T-cell (primary cell): Measurements from ENCODE around the gene RNF111. TPM values are rescaled to one million over a fixed set of nuclear protein-coding genes. Genes with fewer than 3 reads are reported as not detected.

ENCODE experiments used
- ATAC-seq, 4 experiments: fragments of 200-7000 bp in 3 of 4; fragments of 150-1000 bp in 1 of 4; cut with Tn5 transposase; replicated peaks in 1 of 4; 1 replicate in 3 of 4; 2 replicates in 1 of 4; pipeline ENCODE4 v1.10.0; 2021; ENCODE audit warnings: moderate library complexity in 3 of 4, mild to moderate bottlenecking in 2 of 4, moderate number of reproducible peaks in 1 of 4
- CTCF ChIA-PET, 2 donors: fragments of 300-600 bp; sonication (Branson Sonifier 250); formaldehyde crosslinking; loops; one replicate each; lab custom pipeline; 2022; ENCODE audit warnings: antibody characterized with exemption in 2 of 2; lab: Charles Lee
- POLR2A ChIA-PET, 2 donors: fragments of 300-600 bp; sonication (Branson Sonifier 250); formaldehyde crosslinking; loops; one replicate each; lab custom pipeline; 2022; ENCODE audit warnings: antibody characterized with exemption in 2 of 2; lab: Charles Lee
- DNase-seq, 35 experiments: peaks; one replicate each; pipeline versions ENCODE4 v3.0.0 to v3.0.0-alpha.2; 2013 to 2023
- H3K27ac ChIP-seq: one replicate; pipeline ENCODE4 v1.5.1; 2013; ENCODE audit warnings: low read length
- H3K27me3 ChIP-seq, 2 experiments: replicated peaks in 1 of 2; 1 replicate in 1 of 2; 2 replicates in 1 of 2; pipeline versions ENCODE4 v1.6.1 to v1.7.0; 2013; ENCODE audit warnings: low read length in 1 of 2, mixed read lengths in 1 of 2; ENCODE audit not compliant: control insufficient read depth in 2 of 2, insufficient read depth in 2 of 2; ENCODE audit errors: extremely low read depth in 1 of 2
- H3K36me3 ChIP-seq, 2 donors: 1 replicate in 1 of 2; 2 replicates in 1 of 2; pipeline versions ENCODE4 v1.6.1 to v1.7.0; 2013; ENCODE audit warnings: low read length in 1 of 2; ENCODE audit not compliant: control insufficient read depth in 2 of 2, insufficient read depth in 1 of 2; ENCODE audit errors: extremely low read depth in 1 of 2
- H3K4me1 ChIP-seq, 2 experiments: 1 replicate in 1 of 2; 2 replicates in 1 of 2; pipeline versions ENCODE4 v1.6.1 to v1.7.0; 2013; ENCODE audit warnings: low read length in 2 of 2, mixed read lengths in 1 of 2; ENCODE audit not compliant: insufficient read depth in 2 of 2, control insufficient read depth in 1 of 2; ENCODE audit errors: extremely low read depth in 1 of 2
- H3K4me3 ChIP-seq, 2 donors: 1 replicate in 1 of 2; 2 replicates in 1 of 2; pipeline versions ENCODE4 v1.5.1 to v1.7.0; 2013; ENCODE audit warnings: mild to moderate bottlenecking in 2 of 2, low read length in 1 of 2, moderate library complexity in 1 of 2; ENCODE audit not compliant: control insufficient read depth in 1 of 2; ENCODE audit errors: extremely low read depth in 1 of 2
- H3K9me3 ChIP-seq: 2 replicates; pipeline ENCODE4 v1.7.0; 2013
- H3K27ac Mint-ChIP-seq, 2 donors: one replicate each; pipeline ENCODE4 v1.8.0; 2020 to 2021; ENCODE audit warnings: mild to moderate bottlenecking in 2 of 2, mixed read lengths in 2 of 2
- H3K27me3 Mint-ChIP-seq, 2 donors: one replicate each; pipeline ENCODE4 v1.8.0; 2021 to 2022; ENCODE audit warnings: mixed read lengths in 2 of 2
- H3K36me3 Mint-ChIP-seq: one replicate; pipeline ENCODE4 v1.8.0; 2021; ENCODE audit warnings: mixed read lengths
- H3K4me1 Mint-ChIP-seq, 3 donors: one replicate each; pipeline ENCODE4 v1.8.0; 2020 to 2022; ENCODE audit warnings: mixed read lengths in 3 of 3, mild to moderate bottlenecking in 1 of 3
- H3K4me3 Mint-ChIP-seq, 3 donors: one replicate each; pipeline ENCODE4 v1.8.0; 2020 to 2022; ENCODE audit warnings: mild to moderate bottlenecking in 3 of 3, mixed read lengths in 3 of 3, moderate library complexity in 3 of 3
- H3K9me3 Mint-ChIP-seq, 3 donors: one replicate each; pipeline ENCODE4 v1.8.0; 2020 to 2022; ENCODE audit warnings: mixed read lengths in 3 of 3
- WGBS: methylation state at CpG from one replicate; pipeline ENCODE4 v1.1.5; 2013; ENCODE audit warnings: missing lambda C conversion rate; ENCODE audit not compliant: insufficient coverage; 5-methylcytosine and 5-hydroxymethylcytosine counted together
- total RNA-seq, 35 experiments: library from RNA in 6 of 35; stranded (reverse) in 6 of 35; fragments of 120-200 nt in 1 of 35; gene quantifications; one replicate each; pipeline versions ENCODE4 v1.2.1 to v1.2.4 and lab custom pipeline; 2013 to 2026

The RNF111 gene
- total RNA-seq, 5 donors from 2014 or later (not counting 1 experiment from before 2014, with no cell fraction given) = 45.8 to 57.3 (median 54.3) TPM

DNA sequence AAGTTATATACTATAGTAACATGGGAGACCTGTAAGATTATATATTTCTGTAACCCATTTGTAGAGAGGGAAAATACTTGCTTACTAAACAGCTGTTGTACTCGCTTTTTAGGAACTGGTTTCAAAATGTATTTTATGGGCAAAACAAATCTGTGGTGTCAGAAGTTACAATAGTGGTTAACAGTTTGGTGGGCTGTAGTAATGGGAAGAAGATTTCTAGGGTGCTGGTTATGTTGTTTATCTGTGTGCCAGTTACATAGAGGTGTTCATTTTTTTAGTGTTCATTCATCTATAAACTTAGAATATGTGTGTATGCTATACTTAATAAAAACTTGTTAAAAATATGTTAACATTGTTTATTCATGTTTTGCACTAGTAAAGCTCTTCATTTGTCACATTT lies 42.1 kb downstream of the RNF111 start:
- H3K27ac ChIP-seq = no peak overlapping the region
- WGBS = no CpG with 5 or more reads among the region's 1 CpG
- no peak for ATAC-seq
- H3K9me3 ChIP-seq = no peaks in the 10 kb centered on the region
- peaks cover 52% of the 10 kb centered on the region for H3K36me3 Mint-ChIP-seq
- no peaks in the 10 kb centered on the region for H3K27me3 ChIP-seq
- no peak for DNase-seq
- no peak overlapping the region for H3K27ac Mint-ChIP-seq
- peaks cover 0 to 21% of the 10 kb centered on the region in 2 donors for H3K36me3 ChIP-seq
- H3K4me3 Mint-ChIP-seq = no peak overlapping the region
- no peaks in the 10 kb centered on the region for H3K27me3 Mint-ChIP-seq
- H3K4me3 ChIP-seq = no peak overlapping the region
- ChIA-PET POLR2A (no interaction called here), CTCF (interaction anchor here in 1 of 2 donors (0.6 to 1.6 kb wide), 2 partner anchors 8 to 22 kb away, joined by 3 to 5 read pairs; no protein-coding TSS in a partner anchor)
- H3K4me1 ChIP-seq = no peaks in the 10 kb centered on the region
- H3K4me1 Mint-ChIP-seq = peaks cover 45 to 55% (median 48%) of the 10 kb centered on the region in 3 donors
- H3K9me3 Mint-ChIP-seq = no peaks in the 10 kb centered on the region

DNA sequence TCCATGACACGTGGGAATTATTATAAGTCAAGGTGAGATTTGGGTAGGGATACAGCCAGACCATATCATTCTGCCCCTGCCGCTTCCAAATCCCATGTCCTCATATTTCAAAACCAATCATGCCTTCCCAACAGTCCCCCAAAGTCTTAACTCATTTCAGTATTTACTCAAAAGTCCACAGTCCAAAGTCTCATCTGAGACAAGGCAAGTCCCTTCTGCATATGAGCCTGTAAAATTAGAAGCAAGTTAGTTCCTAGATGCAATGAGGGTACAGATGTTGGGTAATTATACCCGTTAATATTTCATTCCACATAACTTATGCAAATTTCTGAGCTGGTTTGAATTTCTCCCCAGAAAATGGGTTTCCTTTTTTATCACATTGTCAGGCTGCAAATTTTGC lies 47.7 kb downstream of the RNF111 start:
- Mint-ChIP-seq H3K9me3 (peaks cover 3 to 6% (median 3%) of the 10 kb centered on the region in 3 donors), H3K4me1 (peaks cover 51 to 58% (median 57%) of the 10 kb centered on the region in 3 donors), H3K4me3 (no peak overlapping the region), H3K27me3 (no peaks in the 10 kb centered on the region), H3K36me3 (peaks cover 61% of the 10 kb centered on the region), H3K27ac (peak overlapping the region in 1 of 2 donors; percentile 25)
- Histone ChIP-seq H3K9me3 (no peaks in the 10 kb centered on the region), H3K4me1 (peaks cover 0 to 5% of the 10 kb centered on the region in 2 experiments), H3K27me3 (no peaks in the 10 kb centered on the region), H3K36me3 (peaks cover 3 to 24% of the 10 kb centered on the region in 2 donors), H3K27ac (no peak overlapping the region), H3K4me3 (no peak overlapping the region)
- CTCF ChIA-PET = no interaction called here
- POLR2A ChIA-PET = no interaction called here
- DNase-seq (no peak), ATAC-seq (no peak)
- WGBS = 100% methylated on average over 1 of the region's 3 CpGs

- Mint-ChIP-seq H3K9me3 (peaks cover 3 to 6% (median 3%) of the 10 kb centered on the region in 3 donors), H3K4me1 (peaks cover 56 to 58% (median 56%) of the 10 kb centered on the region in 3 donors), H3K27ac (peak overlapping the region in 1 of 2 donors; percentile 31), H3K4me3 (peak overlapping the region in 1 of 3 donors; percentile 34), H3K27me3 (no peaks in the 10 kb centered on the region), H3K36me3 (peaks cover 47% of the 10 kb centered on the region)
- CTCF ChIA-PET = no interaction called here
- Histone ChIP-seq H3K27ac (no peak overlapping the region), H3K4me3 (no peak overlapping the region), H3K9me3 (no peaks in the 10 kb centered on the region), H3K4me1 (peaks cover 4 to 13% of the 10 kb centered on the region in 2 experiments), H3K27me3 (no peaks in the 10 kb centered on the region), H3K36me3 (peaks cover 3 to 8% of the 10 kb centered on the region in 2 donors)
- ATAC-seq (no peak), DNase-seq (no peak)
- no CpG with 5 or more reads among the region's 2 CpGs for WGBS
- POLR2A ChIA-PET = interaction anchor here in 1 of 2 donors (0.6 kb wide), 1 partner anchor 785 kb away, joined by 3 read pairs; no protein-coding TSS in a partner anchor
Observed at GRCh38 chr15:59039225-59039624, 51.8 kb downstream of the RNF111 start.

DNA sequence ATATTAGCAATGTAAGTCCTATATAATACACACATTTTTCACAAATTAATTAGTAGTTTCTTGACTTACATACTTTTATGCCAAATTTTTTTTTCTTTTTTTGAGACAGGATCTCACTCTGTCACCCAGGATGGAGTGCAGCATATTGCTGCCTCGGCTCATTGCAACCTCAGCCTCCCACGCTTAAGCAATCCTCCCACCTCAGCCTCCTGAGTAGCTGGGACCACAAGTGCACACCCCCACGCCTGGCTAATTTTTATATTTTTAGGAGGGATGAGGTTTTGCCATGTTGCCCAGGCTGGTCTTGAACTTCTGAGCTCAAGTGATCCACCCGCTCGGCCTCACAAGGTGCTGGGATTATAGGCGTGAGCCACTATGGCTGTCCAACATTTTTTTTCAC lies 54.6 kb downstream of the RNF111 start:
- Mint-ChIP-seq H3K4me3 (no peak overlapping the region), H3K4me1 (peaks cover 49 to 56% (median 50%) of the 10 kb centered on the region in 3 donors), H3K27me3 (no peaks in the 10 kb centered on the region), H3K27ac (no peak overlapping the region), H3K36me3 (peaks cover 30% of the 10 kb centered on the region), H3K9me3 (peaks cover 0 to 3% (median 0%) of the 10 kb centered on the region in 3 donors)
- CTCF ChIA-PET = interaction anchor here (0.6 to 0.7 kb wide), 2 partner anchors 65 to 1523 kb away, joined by 5 to 8 read pairs; no protein-coding TSS in a partner anchor
- Histone ChIP-seq H3K4me1 (peaks cover 6 to 13% of the 10 kb centered on the region in 2 experiments), H3K27me3 (no peaks in the 10 kb centered on the region), H3K36me3 (no peaks in the 10 kb centered on the region), H3K9me3 (no peaks in the 10 kb centered on the region), H3K4me3 (no peak overlapping the region), H3K27ac (no peak overlapping the region)
- WGBS = no CpG with 5 or more reads among the region's 6 CpGs
- POLR2A ChIA-PET = no interaction called here
- no peak for ATAC-seq
- DNase-seq = no peak

- Histone ChIP-seq H3K4me3 (no peak overlapping the region), H3K36me3 (peaks cover 2 to 10% of the 10 kb centered on the region in 2 donors), H3K27me3 (no peaks in the 10 kb centered on the region), H3K4me1 (peaks cover 8% of the 10 kb centered on the region in 2 experiments), H3K27ac (no peak overlapping the region), H3K9me3 (no peaks in the 10 kb centered on the region)
- Mint-ChIP-seq H3K9me3 (no peaks in the 10 kb centered on the region), H3K27ac (no peak overlapping the region), H3K4me3 (no peak overlapping the region), H3K4me1 (peaks cover 38 to 50% (median 40%) of the 10 kb centered on the region in 3 donors), H3K27me3 (no peaks in the 10 kb centered on the region), H3K36me3 (peaks cover 38% of the 10 kb centered on the region)
- DNase-seq (no peak), ATAC-seq (no peak)
- ChIA-PET CTCF (no interaction called here), POLR2A (no interaction called here)
- 100% methylated on average over 1 of the region's 3 CpGs for WGBS
Observed at GRCh38 chr15:59048897-59049296, 61.4 kb downstream of the RNF111 start.

- no peak for DNase-seq
- Mint-ChIP-seq H3K27ac (peak overlapping the region; percentile 81 to 89), H3K9me3 (no peaks in the 10 kb centered on the region), H3K4me1 (peaks cover 28 to 35% (median 29%) of the 10 kb centered on the region in 3 donors), H3K36me3 (peaks cover 51% of the 10 kb centered on the region), H3K27me3 (no peaks in the 10 kb centered on the region), H3K4me3 (peak overlapping the region in 2 of 3 donors; percentile 11 to 14)
- no CpG with 5 or more reads among the region's 2 CpGs for WGBS
- Histone ChIP-seq H3K27ac (peak overlapping the region; percentile 14), H3K4me1 (peaks cover 3 to 5% of the 10 kb centered on the region in 2 experiments), H3K9me3 (no peaks in the 10 kb centered on the region), H3K36me3 (peaks cover 7 to 38% of the 10 kb centered on the region in 2 donors), H3K4me3 (no peak overlapping the region), H3K27me3 (no peaks in the 10 kb centered on the region)
- ATAC-seq = no peak
- ChIA-PET POLR2A (interaction anchor here in 1 of 2 donors (0.6 to 0.8 kb wide), 2 partner anchors 25 to 121 kb away, joined by 3 read pairs; no protein-coding TSS in a partner anchor), CTCF (interaction anchor here in 1 of 2 donors (0.6 to 1.0 kb wide), 5 partner anchors 22 to 99 kb away, joined by 3 to 7 read pairs (median 4); no protein-coding TSS in a partner anchor)
Observed at GRCh38 chr15:59051873-59052861, 64.7 kb downstream of the RNF111 start.
